HepG2 (cell line): ENCODE data around the gene DDX19B. TPM values are rescaled to one million over a fixed set of nuclear protein-coding genes. Genes with fewer than 3 reads are reported as not detected.
A peak's percentile ranks its signal among the peaks of the same experiment; 100 is the strongest.

Experiments
- ELF3 ChIP-seq: IDR thresholded peaks from 2 replicates; pipeline ENCODE4 v1.6.1; 2016; ENCODE audit warnings: missing genetic modification reagents, missing compliant biosample characterization
- GFI1 ChIP-seq: sonication (generic); formaldehyde crosslinking; IDR thresholded peaks from 2 replicates; pipeline ENCODE4 v1.5.0; 2020; ENCODE audit warnings: missing genetic modification reagents, mild to moderate bottlenecking, borderline replicate concordance
- HNRNPK ChIP-seq: fragments of 200-400 bp; formaldehyde crosslinking; IDR thresholded peaks from 2 replicates; pipeline ENCODE4 v1.6.1; 2018; ENCODE audit warnings: low read length, low read depth, moderate library complexity, mild to moderate bottlenecking; ENCODE audit not compliant: poor library complexity, severe bottlenecking
- HOXA3 ChIP-seq: sonication (generic); formaldehyde crosslinking; IDR thresholded peaks from 2 replicates; pipeline ENCODE4 v1.5.0; 2020; ENCODE audit warnings: missing genetic modification reagents
- PITX1 ChIP-seq: sonication (generic); formaldehyde crosslinking; IDR thresholded peaks from 2 replicates; pipeline ENCODE4 v1.5.1; 2020; ENCODE audit warnings: mild to moderate bottlenecking, missing genetic modification reagents
- SIN3A ChIP-seq: IDR thresholded peaks from 2 replicates; pipeline ENCODE4 v1.6.1; 2011; ENCODE audit warnings: low read depth, mild to moderate bottlenecking, control low read depth, low read length, borderline replicate concordance
- SP5 ChIP-seq: IDR thresholded peaks from 2 replicates; pipeline ENCODE4 v1.6.1; 2016; ENCODE audit warnings: low read depth, borderline replicate concordance
- SSRP1 ChIP-seq: IDR thresholded peaks from 2 replicates; pipeline ENCODE4 v1.6.1; 2016; ENCODE audit warnings: control low read depth
- SYNCRIP ChIP-seq: fragments of 200-400 bp; formaldehyde crosslinking; IDR thresholded peaks from 2 replicates; pipeline ENCODE4 v1.6.1; 2018; ENCODE audit warnings: mild to moderate bottlenecking, low read depth, low read length; ENCODE audit not compliant: insufficient read depth
- TCF12 ChIP-seq, 2 experiments: fragments of 450-650 bp in 1 of 2; sonication (generic) in 1 of 2; formaldehyde crosslinking in 1 of 2; IDR thresholded peaks; 2 replicates each; pipeline versions ENCODE4 v1.6.1 to v1.8.0; 2017 to 2022; ENCODE audit warnings: antibody characterized with exemption in 1 of 2, mild to moderate bottlenecking in 1 of 2, missing genetic modification reagents in 1 of 2, moderate library complexity in 1 of 2
- YEATS2 ChIP-seq: sonication (generic); formaldehyde crosslinking; IDR thresholded peaks from 2 replicates; pipeline ENCODE4 v1.4.0; 2020; ENCODE audit warnings: missing genetic modification reagents, borderline replicate concordance
- YEATS4 ChIP-seq: sonication (generic); formaldehyde crosslinking; IDR thresholded peaks from 2 replicates; pipeline ENCODE4 v1.4.0; 2020; ENCODE audit warnings: missing genetic modification reagents, borderline replicate concordance
- ZMYM4 ChIP-seq: sonication (generic); formaldehyde crosslinking; IDR thresholded peaks from 2 replicates; pipeline ENCODE4 v1.8.1; 2023; ENCODE audit warnings: mild to moderate bottlenecking, missing genetic modification reagents
- ZNF326 ChIP-seq: sonication (generic); formaldehyde crosslinking; IDR thresholded peaks from 2 replicates; pipeline ENCODE4 v1.4.0; 2020; ENCODE audit warnings: missing genetic modification reagents, borderline replicate concordance
- ZNF343 ChIP-seq: sonication (generic); formaldehyde crosslinking; IDR thresholded peaks from 2 replicates; pipeline ENCODE4 v1.4.0; 2020; ENCODE audit warnings: mild to moderate bottlenecking, missing genetic modification reagents
- ZNF451 ChIP-seq: sonication (generic); formaldehyde crosslinking; IDR thresholded peaks from 2 replicates; pipeline ENCODE4 v1.5.0; 2020; ENCODE audit warnings: mild to moderate bottlenecking, missing genetic modification reagents
- ZNF572 ChIP-seq: sonication (generic); formaldehyde crosslinking; IDR thresholded peaks from 2 replicates; pipeline ENCODE4 v1.5.1; 2020; ENCODE audit warnings: mild to moderate bottlenecking, missing genetic modification reagents
- ZNF777 ChIP-seq: sonication (generic); formaldehyde crosslinking; IDR thresholded peaks from 2 replicates; pipeline ENCODE4 v1.4.0; 2020; ENCODE audit warnings: missing genetic modification reagents
- polyA plus RNA-seq, 8 experiments: library from polyadenylated mRNA; depleted of rRNA in 3 of 8; stranded (reverse) in 7 of 8; unstranded in 1 of 8; fragments of >200 nt; fragmentation: Illumina TruSeq in 4 of 8; extraction: Trizol in 4 of 8; gene quantifications; 2 replicates each; pipeline versions ENCODE4 v1.2.1 to v1.2.3, GENCODE V29; 2011 to 2016; ENCODE audit warnings: low read depth in 4 of 8, missing spikeins in 1 of 8, mixed read lengths in 1 of 8; ENCODE audit not compliant: insufficient read depth in 1 of 8
- total RNA-seq, 5 experiments: library from RNA; depleted of rRNA; stranded (reverse); fragments of >200 nt; fragmentation: Illumina TruSeq; extraction: Trizol; gene quantifications; 2 replicates each; pipeline ENCODE4 v1.2.3, GENCODE V29; 2016; ENCODE audit warnings: low read depth in 1 of 5
- TF ChIP-seq, protein P1 (sequence below): sonication (generic); formaldehyde crosslinking; conservative IDR thresholded peaks from 2 replicates; pipeline ENCODE4 v1.4.0; 2020; ENCODE audit warnings: mild to moderate bottlenecking, missing genetic modification reagents, moderate library complexity
- TF ChIP-seq, protein P2 (sequence below): sonication (generic); formaldehyde crosslinking; IDR thresholded peaks from 2 replicates; pipeline ENCODE4 v1.5.1; 2020; ENCODE audit warnings: missing genetic modification reagents, mild to moderate bottlenecking, borderline replicate concordance
- TF ChIP-seq, protein P3 (sequence below): sonication (generic); formaldehyde crosslinking; IDR thresholded peaks from 2 replicates; pipeline ENCODE4 v1.5.0; 2020; ENCODE audit warnings: missing genetic modification reagents
- TF ChIP-seq, protein P4 (sequence below): IDR thresholded peaks from 2 replicates; pipeline ENCODE4 v1.6.1; 2016; ENCODE audit warnings: low read depth, control low read depth

The DDX19B gene
- total and polyA plus RNA-seq, 2 of the 13 experiments (the other 11 are each of a cell fraction or from before 2014, with no cell fraction given): 36.2 to 40.0 TPM

DNA sequence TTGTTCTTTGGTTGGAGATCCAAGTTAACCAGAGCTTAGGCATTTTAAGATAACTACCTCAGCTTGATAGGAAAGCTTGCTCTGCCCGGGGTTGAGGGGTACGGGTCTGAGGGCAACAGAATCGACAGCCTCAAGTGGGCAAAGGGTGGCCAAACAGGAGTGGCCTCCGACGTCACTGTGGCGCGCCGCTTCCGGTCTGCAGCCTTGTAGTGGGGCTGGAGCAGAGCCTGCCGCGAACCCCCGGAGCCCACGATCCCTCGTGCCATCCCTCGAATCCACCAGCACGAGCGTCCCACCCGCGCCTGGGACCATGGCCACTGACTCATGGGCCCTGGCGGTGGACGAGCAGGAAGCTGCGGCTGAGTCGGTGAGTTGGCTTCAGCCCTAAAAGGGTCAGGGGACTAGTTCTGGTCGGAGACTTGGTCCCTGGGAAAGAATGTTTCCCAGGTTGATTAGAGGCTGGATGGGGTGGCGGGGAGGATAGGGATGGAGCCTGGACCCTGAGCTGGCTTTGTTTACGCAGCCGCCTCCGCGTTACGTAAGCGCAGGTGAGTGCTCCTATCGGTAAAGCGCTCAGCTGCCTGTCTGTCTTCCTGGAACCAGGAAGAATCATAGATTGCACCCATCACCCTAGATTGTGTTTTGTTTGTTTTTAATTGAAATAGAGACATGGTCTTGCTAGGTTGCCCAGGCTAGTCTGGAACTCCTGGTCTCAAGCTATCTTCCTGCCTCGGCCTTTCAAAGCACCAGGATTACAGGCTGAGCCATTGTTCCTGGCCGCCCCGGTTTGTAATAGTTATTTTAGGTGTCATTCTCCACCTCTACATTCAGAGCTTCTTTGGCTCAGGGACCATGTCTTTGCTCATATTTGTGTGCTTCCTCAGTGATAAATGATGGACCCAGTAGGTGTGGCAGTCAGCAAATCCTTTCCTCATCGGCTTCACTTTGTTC lies at the start of gene DDX19B (continued):
- TF ChIP-seq, protein P1, sequence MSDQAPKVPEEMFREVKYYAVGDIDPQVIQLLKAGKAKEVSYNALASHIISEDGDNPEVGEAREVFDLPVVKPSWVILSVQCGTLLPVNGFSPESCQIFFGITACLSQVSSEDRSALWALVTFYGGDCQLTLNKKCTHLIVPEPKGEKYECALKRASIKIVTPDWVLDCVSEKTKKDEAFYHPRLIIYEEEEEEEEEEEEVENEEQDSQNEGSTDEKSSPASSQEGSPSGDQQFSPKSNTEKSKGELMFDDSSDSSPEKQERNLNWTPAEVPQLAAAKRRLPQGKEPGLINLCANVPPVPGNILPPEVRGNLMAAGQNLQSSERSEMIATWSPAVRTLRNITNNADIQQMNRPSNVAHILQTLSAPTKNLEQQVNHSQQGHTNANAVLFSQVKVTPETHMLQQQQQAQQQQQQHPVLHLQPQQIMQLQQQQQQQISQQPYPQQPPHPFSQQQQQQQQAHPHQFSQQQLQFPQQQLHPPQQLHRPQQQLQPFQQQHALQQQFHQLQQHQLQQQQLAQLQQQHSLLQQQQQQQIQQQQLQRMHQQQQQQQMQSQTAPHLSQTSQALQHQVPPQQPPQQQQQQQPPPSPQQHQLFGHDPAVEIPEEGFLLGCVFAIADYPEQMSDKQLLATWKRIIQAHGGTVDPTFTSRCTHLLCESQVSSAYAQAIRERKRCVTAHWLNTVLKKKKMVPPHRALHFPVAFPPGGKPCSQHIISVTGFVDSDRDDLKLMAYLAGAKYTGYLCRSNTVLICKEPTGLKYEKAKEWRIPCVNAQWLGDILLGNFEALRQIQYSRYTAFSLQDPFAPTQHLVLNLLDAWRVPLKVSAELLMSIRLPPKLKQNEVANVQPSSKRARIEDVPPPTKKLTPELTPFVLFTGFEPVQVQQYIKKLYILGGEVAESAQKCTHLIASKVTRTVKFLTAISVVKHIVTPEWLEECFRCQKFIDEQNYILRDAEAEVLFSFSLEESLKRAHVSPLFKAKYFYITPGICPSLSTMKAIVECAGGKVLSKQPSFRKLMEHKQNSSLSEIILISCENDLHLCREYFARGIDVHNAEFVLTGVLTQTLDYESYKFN (CRISPR knock-in tag): peak; percentile 92
- TF ChIP-seq ZNF343 (CRISPR knock-in tag) (peak; percentile 59; the same call in 1 of the 2 replicates), YEATS4 (CRISPR knock-in tag) (peak; percentile 97; the same call in 1 of the 2 replicates), ZNF777 (CRISPR knock-in tag) (peak; percentile 41; the same call in 1 of the 2 replicates), ZMYM4 (CRISPR knock-in tag) (peak; percentile 96), YEATS2 (CRISPR knock-in tag) (peak; percentile 95), ZNF326 (no peak), SP5 (peak; percentile 40; the same call in 1 of the 2 replicates), SSRP1 (CRISPR knock-in tag) (peak; percentile 21; the same call in 1 of the 2 replicates), GFI1 (peak; percentile 79; the same call in 1 of the 2 replicates), SYNCRIP (no peak), PITX1 (CRISPR knock-in tag) (peak; percentile 61), ZNF572 (CRISPR knock-in tag) (peak; percentile 68; the same call in 1 of the 2 replicates), ELF3 (CRISPR knock-in tag) (peak; percentile 92), SIN3A (peak; percentile 83; the same call in 1 of the 2 replicates), ZNF451 (CRISPR knock-in tag) (peak; percentile 89), TCF12 (IDR thresholded peaks at IDR 0.05) (no peak), TCF12 (CRISPR knock-in tag; IDR thresholded peaks at IDR 0.05) (peak; percentile 94), HOXA3 (CRISPR knock-in tag) (peak; percentile 96), HNRNPK (no peak)
- TF ChIP-seq, protein P2, sequence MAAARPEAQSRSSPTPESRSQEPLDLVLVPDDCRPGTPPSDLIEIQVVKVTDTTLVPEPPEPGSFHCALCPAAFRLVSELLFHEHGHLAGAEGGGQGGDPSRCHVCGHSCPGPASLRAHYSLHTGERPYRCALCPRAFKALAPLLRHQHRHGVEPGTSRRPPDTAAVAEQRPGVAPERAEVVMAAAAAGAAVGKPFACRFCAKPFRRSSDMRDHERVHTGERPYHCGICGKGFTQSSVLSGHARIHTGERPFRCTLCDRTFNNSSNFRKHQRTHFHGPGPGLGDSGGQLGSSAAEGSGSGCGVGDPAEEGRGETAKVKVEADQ: peak; percentile 83; the same call in 1 of the 2 replicates
- TF ChIP-seq, protein P3, sequence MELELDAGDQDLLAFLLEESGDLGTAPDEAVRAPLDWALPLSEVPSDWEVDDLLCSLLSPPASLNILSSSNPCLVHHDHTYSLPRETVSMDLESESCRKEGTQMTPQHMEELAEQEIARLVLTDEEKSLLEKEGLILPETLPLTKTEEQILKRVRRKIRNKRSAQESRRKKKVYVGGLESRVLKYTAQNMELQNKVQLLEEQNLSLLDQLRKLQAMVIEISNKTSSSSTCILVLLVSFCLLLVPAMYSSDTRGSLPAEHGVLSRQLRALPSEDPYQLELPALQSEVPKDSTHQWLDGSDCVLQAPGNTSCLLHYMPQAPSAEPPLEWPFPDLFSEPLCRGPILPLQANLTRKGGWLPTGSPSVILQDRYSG (CRISPR knock-in tag): no peak
- TF ChIP-seq, protein P4, sequence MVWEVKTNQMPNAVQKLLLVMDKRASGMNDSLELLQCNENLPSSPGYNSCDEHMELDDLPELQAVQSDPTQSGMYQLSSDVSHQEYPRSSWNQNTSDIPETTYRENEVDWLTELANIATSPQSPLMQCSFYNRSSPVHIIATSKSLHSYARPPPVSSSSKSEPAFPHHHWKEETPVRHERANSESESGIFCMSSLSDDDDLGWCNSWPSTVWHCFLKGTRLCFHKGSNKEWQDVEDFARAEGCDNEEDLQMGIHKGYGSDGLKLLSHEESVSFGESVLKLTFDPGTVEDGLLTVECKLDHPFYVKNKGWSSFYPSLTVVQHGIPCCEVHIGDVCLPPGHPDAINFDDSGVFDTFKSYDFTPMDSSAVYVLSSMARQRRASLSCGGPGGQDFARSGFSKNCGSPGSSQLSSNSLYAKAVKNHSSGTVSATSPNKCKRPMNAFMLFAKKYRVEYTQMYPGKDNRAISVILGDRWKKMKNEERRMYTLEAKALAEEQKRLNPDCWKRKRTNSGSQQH (CRISPR knock-in tag): peak; percentile 21; the same call in 1 of the 2 replicates
